Activated CD8-positive, alpha-beta memory T cell treated with anti-CD3 and anti-CD28 coated beads for 36 hours (primary cell): ENCODE data around the gene HTR6. TPM values are rescaled to one million over a fixed set of nuclear protein-coding genes. Genes with fewer than 3 reads are reported as not detected.

ENCODE experiments used
- CTCF ChIA-PET: fragments of 350-600 bp; sonication (Branson Sonifier 250); formaldehyde crosslinking; loops from one replicate; lab custom pipeline; 2021; ENCODE audit warnings: antibody characterized with exemption; lab: Charles Lee
- POLR2A ChIA-PET: fragments of 350-600 bp; sonication (Branson Sonifier 250); formaldehyde crosslinking; loops from one replicate; lab custom pipeline; 2021; ENCODE audit warnings: antibody characterized with exemption; lab: Charles Lee
- total RNA-seq, 2 experiments: library from RNA; stranded (reverse); gene quantifications; one replicate each; pipeline ENCODE4 v1.2.3, GENCODE V29; 2021

The HTR6 gene
- total RNA-seq, 2 experiments from 2014 or later: not detected

DNA sequence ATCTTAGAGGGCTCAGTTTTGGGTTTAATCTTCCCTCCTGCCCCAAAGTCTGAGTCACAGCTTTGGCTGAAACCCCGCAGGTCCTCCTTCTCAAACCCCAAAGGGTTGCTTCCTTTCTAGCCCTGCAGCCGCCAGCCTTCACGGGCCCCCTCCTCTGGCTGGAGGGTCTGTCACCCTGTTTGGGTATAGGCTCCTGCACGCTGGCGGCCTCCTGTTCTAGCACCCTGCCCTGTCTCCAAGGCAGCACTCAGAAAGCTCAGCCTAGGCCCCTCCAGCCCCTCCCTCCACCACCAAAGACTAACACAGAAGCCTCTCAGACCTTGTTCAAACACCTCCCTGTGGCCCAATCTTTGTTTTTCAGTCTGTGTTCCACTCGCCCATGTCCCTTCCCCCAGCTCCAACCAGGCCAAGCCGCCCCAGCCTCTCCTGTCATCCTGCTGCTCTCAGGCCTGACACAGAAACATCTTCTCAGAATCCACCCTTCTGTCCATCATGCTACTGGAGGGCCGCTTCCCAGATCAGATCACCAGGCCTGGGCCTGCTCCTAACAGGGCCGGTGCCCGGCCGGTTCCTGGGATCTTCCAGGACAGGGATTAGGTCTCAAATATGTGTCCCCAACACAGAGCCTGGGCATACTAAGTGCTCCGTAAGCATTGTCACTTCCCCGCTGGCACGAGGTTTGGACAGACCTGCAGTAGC, 35.6 kb downstream of the HTR6 start:
- ChIA-PET CTCF (interaction anchor here (1.5 kb wide), 1 partner anchor 22 kb away, joined by 3 read pairs; no protein-coding TSS in a partner anchor), POLR2A (no interaction called here)

DNA sequence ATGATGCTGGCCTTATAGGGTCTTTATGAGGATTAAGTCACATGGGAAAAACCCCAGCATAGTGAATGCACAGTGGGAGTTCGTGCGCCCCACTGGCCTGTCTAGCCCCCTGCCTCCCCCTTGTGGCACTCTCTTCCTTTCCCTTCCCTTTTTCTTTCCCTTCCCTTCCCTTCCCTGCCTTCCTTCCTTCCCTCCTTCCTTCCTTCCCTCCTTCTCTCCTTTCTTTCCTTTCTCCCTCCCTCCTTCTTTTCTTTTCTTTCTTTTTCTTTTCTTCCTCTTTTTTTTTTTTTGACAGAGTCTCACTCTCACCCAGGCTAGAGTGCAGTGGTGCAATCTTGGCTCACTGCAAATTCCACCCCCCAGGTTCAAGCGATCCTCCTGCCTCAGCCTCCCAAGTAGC, 38.6 kb downstream of the HTR6 start:
- CTCF ChIA-PET: interaction anchor here (1.0 to 6.3 kb wide), 4 partner anchors 9 to 42 kb away, joined by 3 to 71 read pairs (median 14); no protein-coding TSS in a partner anchor
- POLR2A ChIA-PET: no interaction called here

DNA sequence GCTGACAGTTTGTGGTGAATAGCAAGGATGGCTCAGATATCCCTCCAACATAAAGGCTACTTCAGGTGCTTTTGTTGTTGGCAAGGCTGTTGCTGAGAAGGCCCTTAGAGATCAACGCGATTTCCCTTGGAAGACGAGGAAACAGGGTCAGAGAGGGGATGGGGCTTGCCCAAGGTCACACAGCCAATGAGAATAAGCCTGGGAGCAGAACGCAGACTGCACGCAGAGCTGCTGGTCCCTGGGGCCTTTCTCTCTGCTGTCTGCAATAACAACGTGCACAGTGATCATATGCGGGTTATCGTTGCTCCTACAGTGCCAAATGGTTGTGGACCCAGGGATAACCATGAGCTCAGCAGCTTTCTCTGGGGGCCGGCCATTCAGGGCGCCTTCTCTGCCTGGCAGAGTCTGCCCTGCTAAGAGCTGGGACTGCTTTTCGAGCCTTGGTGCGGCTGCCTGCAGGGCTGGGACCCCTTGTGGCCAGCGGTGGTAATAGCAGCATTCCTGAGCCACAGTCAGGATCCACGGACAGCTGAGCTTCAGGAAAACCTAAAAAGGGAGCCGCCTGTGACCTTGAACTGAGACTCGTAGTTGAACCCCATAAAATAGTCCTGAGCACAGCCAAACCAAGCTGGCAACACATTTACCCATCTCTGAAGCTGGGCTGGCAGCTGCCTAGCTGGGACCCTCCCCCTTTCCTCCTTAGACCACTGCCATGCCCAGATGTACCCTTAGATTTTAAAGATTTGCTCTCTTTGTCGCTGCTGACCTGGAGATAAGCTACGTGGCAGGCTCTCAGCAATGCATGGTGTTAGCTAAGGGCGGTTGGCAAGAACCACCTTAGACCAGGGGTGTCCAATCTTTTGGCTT, 39.8 kb downstream of the HTR6 start:
- CTCF ChIA-PET: interaction anchor here (0.6 to 6.3 kb wide), 12 partner anchors 10 to 452 kb away, joined by 3 to 71 read pairs (median 3); partner anchors contain the start of gene MRTO4

DNA sequence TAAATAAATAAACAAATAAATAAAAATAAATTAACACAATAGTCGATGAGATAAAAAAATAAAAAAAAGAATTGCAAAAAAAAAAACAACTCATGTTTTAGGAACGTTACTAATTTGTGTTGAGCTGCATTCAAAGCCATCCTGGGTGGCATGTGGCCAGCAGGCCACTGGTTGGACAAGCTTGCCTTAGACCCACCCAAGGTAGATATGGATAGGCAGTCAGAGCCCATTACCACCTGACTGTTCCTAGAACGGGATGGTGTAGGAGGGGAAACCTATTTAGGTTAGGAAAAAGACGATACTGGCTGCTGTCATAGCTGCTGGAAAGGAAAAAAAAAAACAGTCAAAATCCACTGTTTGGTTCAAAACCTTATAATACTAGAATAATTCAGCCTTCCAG, 40.8 kb downstream of the HTR6 start:
- CTCF ChIA-PET: interaction anchor here (1.3 to 6.3 kb wide), 4 partner anchors 10 to 453 kb away, joined by 3 to 71 read pairs (median 11); partner anchors contain the start of gene MRTO4
- POLR2A ChIA-PET: no interaction called here

More for the DNA sequence above, 39.8 kb downstream of the HTR6 start:
- POLR2A ChIA-PET: interaction anchor here (0.5 kb wide), 1 partner anchor 456 kb away, joined by 3 read pairs; no protein-coding TSS in a partner anchor

DNA sequence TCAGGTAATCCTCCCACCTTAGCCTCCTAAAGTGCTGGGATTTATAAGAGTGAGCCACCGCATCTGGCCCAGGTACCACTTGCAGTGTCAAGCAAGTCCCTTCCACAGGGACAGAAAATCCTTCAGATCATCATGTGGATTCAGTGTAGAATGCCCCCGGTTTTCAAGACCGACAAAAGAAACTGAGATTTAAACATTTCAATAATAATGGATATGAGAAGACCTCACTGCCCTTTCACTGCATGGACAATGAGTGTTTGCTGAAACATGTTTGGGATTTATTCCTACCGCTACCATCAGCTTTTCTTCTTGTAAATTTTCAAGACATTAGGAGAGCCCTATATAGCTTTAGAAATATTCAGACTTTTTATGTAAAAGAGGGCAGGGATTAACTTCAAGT, 41.5 kb downstream of the HTR6 start:
- POLR2A ChIA-PET: no interaction called here

DNA sequence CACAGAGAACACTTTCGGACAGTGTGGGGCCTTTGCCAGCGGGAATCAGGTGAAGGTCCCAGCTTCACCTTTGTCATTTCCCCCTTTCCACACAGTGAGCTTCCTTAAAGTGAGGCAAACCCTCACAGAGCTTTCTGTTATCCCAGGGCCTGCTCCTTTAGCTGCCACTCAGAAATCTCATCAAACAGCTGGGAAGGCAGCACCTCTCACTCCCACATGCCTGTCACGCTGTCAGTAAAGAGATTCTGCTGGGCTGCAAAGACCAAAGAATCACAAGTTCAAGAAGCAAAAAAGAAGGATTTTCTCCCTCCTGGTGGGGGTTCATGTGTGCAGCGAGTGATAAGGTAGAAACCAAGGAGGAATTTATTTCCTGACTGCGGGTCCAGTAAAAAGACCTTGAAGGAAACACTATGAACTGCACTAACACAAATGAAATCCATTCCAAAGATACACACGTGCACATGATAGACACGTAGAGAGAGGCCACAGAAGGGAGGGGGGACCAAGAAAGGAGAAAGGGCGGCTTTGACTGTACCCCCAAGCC, 44.0 kb downstream of the HTR6 start:
- POLR2A ChIA-PET: no interaction called here
- CTCF ChIA-PET: interaction anchor here (6.3 kb wide), 1 partner anchor 47 kb away, joined by 71 read pairs; no protein-coding TSS in a partner anchor

More for the DNA sequence above, 41.5 kb downstream of the HTR6 start:
- CTCF ChIA-PET: interaction anchor here (1.7 to 6.3 kb wide), 3 partner anchors 9 to 454 kb away, joined by 3 to 71 read pairs (median 19); partner anchors contain the start of gene MRTO4

DNA sequence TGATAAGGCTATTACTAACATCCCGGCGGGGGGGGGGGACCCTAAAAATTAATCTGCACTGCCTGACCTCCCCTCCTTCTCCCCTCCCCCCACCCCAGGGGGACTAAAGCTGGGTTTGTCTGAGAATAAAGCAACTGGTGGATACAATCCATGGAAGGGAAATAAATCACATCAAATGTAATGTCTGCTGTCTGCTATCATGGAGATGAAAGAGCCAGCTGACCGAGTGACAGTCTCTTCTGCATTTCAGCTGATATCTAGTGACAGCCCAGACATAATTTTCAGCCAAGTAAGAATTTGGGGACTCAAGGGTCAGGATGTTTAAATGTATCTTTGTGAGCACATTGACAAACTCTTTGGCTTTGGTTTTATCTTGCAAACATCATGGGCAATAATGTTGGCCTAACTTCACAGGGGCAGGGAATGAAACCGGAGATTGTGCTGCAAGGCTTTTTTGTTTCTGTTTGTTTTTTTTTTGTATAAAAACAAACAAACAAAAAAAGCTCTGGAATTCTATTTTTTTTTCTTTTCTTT, 44.7 kb downstream of the HTR6 start:
- CTCF ChIA-PET: no interaction called here
- POLR2A ChIA-PET: no interaction called here

DNA sequence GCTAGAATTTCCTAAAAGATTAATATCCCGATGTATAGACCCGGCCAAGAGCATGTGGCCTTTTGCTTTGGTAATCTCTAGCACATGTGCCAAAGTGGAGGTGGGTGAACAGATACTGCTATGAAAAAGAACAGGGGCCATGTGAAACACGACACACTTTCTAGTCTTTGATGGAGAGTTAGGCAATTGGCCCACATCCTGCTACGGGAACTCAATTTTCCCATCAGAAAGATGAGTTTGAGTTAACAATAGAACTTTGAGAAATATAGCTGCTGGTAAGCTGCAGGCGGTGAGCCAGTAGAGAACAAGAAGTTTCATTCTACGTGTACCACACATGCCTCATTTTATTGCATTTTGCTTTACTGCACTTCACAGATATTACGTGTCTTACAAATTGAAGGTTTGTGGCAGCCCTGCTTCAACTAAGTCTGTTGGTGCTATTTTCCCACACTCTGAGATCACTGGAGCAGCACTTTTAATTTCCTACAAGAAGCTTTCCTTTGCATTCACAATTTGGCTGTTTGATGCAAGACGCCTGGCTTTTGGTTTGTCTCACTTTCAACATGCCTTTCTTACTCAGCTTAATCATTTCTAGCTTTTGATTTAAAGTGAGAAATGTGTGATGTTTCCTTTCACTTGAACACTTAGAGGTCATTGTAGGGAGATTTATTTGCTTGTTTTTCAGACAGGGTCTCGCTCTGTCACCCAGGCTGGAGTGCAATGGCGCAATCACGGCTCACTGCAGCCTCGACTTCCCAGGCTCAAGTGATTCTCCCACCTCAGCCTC, 46.3 kb downstream of the HTR6 start:
- CTCF ChIA-PET: interaction anchor here (0.6 to 3.2 kb wide), 2 partner anchors 49 to 502 kb away, joined by 5 to 7 read pairs; no protein-coding TSS in a partner anchor
- POLR2A ChIA-PET: no interaction called here

DNA sequence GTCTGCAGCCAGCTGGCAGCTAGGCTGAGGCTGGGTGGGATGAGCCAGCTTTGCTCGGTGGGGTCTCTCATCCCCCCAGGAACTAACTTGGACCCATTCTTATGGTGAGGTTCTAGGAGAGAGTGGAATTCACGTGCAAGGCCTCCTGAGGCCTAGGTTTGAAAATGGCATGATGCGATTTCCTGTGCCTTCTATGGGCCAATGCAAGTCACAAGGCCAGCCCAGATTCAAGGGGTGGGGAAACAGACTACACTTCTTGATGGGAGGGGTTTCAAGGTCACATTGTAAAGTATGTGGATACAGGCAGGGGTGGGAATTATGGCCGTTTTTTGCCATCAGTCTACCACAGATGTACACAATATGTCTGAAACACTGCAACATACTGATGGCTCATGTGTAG, 48.3 kb downstream of the HTR6 start:
- ChIA-PET POLR2A (no interaction called here), CTCF (interaction anchor here (1.0 to 3.2 kb wide), 2 partner anchors 10 to 51 kb away, joined by 3 to 7 read pairs; no protein-coding TSS in a partner anchor)

DNA sequence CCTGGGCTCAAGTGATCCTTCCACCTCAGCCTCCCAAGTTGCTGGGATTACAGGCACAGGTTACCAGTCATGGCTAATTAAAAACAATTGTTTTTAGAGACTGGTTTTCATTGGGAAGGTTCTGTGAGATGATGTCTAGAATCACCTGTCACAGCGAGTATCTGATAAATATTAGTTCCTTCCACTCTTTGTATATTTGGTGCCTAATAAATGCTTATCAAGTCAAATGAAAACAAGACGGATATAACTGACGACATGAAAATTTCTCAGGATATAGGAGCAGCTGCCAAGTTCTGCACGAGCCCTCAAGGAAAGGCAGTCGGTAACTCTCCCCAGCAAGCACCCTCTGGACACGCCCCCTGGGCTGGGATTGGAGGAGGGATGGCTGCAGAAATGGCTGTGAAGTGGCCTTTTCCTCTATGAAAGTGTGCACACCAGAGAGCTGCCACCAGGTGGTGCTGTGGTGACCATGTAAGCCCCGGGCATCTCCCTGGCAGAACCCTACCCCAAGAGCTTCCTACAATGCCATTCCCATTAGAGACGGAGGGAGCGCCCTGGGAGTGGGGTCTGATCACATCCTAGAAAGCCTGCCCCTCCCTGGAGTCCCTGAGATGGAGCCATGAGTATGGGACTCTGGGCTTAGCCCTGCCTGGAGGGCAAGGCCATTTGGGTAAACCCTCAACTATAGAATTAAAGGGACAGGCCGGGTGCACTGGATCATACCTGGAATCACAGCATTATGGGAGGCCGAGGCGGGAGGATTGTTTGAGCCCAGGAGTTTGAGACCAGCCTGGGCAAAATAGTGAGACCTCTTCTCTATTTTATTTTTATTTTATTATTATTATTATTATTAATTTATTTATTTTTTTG, 50.9 kb downstream of the HTR6 start:
- CTCF ChIA-PET: interaction anchor here (0.6 to 2.4 kb wide), 9 partner anchors 10 to 96 kb away, joined by 3 to 19 read pairs (median 4); no protein-coding TSS in a partner anchor
- POLR2A ChIA-PET: no interaction called here

DNA sequence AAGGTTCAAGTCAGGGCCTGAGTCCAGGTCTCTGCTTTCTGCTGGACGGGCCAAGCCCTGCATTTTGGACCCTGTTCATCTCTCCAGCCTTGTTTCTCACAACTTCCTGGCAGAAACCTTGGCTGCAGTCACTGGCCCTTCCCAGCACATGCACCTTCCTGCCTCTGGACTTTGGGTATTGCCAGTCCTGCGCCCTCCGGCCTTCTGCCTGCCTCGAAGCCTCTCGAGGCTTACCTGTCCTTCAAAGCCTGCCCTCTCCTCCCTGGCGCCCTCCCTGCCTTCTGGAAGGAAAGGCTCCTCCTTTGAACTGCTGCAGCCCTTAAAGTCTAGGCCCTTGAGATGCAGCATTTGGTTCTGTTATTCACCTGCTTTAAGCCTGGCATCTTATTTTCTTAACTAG, 52.8 kb downstream of the HTR6 start:
- POLR2A ChIA-PET: no interaction called here
- CTCF ChIA-PET: interaction anchor here (0.6 kb wide), 1 partner anchor 56 kb away, joined by 3 read pairs; no protein-coding TSS in a partner anchor

DNA sequence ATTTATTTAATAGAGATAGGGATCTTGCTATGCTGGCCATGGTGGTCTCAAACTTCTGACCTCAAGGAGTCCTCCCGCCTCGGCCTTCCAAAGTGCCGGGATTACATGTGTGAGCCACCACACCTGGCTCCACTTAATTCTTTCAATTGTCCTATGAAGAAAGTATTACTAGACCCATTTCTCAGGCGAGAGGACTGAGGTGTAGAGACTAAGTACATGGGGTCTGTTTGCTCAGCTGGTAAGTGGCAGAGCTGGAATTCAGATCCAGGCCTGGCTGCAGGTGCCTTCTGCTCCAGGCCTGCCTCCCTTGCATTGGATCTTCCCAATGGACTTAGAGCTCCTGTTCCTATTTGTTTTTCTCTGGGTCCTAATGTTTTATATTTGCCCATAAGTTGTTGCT, 55.5 kb downstream of the HTR6 start:
- ChIA-PET CTCF (no interaction called here), POLR2A (no interaction called here)

DNA sequence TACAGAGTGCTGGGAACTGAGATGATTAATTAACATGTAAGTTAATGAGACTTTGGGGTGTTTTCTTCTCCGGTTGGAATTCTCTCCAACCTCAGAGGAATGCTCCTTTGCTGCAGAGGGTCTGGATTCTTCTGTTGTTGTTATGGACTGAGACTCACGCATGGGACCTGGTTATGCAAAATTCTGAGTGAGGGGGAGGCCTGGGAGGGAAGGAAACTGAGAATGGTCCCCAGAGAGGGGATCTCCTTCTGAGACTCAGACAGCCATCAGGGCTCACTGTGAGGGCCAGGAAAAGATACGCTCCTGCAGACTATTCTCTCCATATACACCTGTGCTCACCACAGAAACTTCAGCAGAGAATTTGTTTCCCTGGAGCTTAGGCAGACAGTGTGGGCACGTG, 56.3 kb downstream of the HTR6 start:
- CTCF ChIA-PET: no interaction called here
- POLR2A ChIA-PET: no interaction called here

DNA sequence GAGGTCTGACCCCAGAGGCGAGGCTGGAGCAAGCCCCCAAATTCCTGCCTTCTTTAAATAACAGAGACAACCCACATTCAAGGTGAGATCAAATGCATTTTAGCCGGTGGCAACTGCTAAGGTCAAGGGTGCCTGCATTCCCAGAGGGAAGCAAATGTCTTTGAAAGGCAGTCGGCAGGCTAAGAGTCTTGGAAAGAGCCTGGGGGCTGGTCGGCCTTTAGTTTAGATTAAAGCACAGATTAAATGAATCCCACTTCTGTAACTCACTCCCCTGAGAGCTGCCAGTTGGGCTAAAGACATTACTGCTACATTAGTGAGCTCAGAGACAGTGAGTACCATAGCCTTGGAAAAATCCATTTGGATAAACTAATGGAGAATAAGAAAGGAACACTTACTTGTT, 59.2 kb downstream of the HTR6 start:
- CTCF ChIA-PET: no interaction called here
- POLR2A ChIA-PET: no interaction called here

DNA sequence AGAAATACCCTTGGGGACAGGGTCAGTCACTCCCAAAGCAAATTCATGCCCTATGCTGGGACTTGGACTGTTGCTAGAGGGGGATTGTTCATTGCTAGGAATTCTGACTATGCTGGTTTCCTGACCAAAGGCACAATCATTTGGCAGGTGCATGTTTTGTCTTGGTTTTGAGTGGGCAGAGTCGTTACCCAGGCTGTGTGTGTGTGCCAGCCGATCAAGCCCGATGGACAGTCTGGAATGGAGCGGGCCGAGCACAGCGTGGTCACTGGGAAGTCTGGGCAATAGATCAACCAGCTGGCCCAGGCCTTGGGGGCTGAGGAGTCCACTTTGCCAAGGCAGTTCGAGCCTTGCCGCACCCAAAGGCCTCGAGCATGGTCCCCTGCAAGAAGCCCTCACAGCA, 60.9 kb downstream of the HTR6 start:
- POLR2A ChIA-PET: no interaction called here
- CTCF ChIA-PET: interaction anchor here (1.4 kb wide), 1 partner anchor 10 kb away, joined by 3 read pairs; no protein-coding TSS in a partner anchor

DNA sequence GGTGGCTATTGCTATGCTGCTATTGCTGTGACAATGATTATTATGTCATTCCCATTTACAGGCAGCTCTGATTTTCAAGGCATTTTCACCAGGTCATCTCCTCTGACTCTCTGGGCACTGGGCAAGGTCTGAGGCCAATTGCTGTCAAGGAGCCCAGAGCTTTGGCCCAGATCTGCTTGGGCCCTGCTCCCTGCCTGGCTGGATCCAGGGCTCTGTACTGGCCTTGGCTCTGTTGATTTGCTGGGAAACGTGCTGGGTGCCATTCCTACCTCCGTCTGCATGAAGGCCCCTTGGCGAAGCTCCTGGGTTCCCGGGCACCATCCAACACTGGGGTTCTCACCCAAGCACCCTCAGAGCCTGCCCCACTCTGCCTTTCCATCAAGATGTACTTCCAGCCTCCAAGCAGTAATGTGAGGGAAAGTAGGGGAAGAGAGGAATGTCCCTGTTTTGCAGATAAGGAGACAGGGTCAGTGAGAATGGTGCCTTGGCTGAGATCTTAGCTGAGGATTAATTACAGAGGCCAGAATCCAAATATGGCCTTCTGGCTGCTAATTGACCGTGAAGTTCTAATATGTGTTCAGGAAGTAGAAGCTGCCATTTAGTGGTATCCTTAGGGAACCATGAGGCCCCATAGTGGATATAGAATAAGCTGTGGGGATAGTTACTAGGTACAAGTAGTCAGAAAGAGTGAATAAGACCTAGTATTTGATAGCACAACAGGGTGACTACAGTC, 63.9 kb downstream of the HTR6 start:
- POLR2A ChIA-PET: no interaction called here
- CTCF ChIA-PET: interaction anchor here (0.7 to 1.3 kb wide), 2 partner anchors 13 to 168 kb away, joined by 3 to 4 read pairs; no protein-coding TSS in a partner anchor

DNA sequence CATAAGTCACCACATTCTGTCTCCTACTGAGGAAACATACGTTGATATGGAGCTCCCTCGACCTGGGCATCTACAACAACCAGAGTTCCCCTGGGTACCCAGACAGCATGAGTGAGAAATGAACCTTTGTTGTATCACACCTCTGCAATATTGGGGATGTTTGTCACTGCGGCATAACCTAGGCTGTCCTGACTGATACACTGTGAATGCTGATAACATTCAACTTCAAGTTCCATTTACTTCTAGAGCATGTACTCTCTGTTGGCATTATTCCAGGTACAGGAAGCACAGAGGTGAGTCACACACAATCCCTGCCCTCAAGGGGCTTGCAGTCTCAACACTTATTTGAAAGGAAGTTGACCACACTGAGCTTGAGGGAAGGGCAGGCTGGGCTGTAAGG, 65.6 kb downstream of the HTR6 start:
- CTCF ChIA-PET: interaction anchor here (0.9 kb wide), 1 partner anchor 219 kb away, joined by 3 read pairs; no protein-coding TSS in a partner anchor
- POLR2A ChIA-PET: no interaction called here
